HG03460 (cell line): ENCODE data around the gene GPD2.

Source experiments
- ATAC-seq: cut with Tn5 transposase; IDR thresholded peaks from one replicate; pipeline ENCODE4 v1.9.1; 2021; ENCODE audit not compliant: unreplicated experiment

GPD2 gene

GRCh38 chr2:156435718-156436496, at the start of gene GPD2:
GPD2 (plus strand) TSS chr2:156436379; CDS start chr2:156476106, 39,727 bp downstream.
- ATAC-seq: peak; percentile 48

- no peak for ATAC-seq
These were observed 42.0 kb upstream of the GPD2 start for GRCh38 chr2:156394033-156394741.

GRCh38 chr2:156396126-156396525, 40.1 kb upstream of the GPD2 start:
- peak; percentile 37 for ATAC-seq

DNA sequence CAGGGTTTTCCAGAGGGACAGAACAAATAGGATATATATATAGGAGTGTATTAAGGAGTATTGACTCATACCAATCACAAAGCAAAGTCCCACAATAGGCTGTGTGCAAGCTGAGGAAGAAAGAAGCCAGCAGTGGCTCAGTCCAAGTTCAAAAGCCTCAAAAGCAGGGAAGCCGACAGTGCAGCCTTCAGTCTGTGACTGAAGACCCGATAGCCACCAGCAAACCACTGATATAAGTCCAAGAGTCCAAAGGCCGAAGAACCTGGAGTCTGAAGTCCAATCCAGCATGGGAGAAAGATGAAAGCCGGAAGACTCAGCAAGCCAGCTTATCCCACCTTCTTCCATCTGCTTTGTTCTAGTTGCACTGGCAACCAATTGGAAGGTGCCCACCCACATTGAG, 39.0 kb upstream of the GPD2 start:
- ATAC-seq: no peak

- ATAC-seq: no peak
These were observed 38.0 kb upstream of the GPD2 start for GRCh38 chr2:156398176-156398575.

DNA sequence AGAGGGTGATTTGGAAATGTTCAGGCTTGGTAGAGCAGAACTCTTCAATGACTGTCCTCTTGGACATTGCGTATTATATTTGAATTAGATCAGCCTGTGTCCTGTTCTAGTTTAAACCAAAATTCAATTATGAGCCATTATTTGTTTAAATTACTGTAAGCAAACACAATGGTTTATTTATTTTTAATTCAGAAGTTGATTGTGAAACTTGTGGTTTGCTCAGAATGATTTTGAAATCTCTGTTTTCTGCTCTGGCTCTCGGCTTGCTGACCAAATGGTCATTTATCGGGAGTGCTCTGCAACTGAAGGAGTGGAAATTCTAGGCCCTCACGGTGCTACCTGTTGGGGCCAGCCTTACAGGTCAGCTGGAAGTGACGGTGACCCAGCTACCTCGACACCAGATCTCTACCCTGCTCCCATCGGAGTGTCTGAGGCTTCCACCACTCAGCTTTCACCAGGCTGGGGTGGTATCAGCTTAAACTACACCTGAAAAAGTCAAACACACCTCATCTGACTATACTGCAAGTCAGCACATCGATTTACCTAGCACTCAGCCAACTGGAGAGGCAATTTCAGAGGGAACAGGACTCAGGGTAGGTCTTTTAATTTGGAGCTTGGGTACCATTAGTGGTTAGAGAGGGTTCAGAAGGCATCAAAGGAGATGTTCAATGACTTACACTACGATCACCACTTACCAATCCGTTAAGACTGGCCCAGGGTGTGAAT, 36.8 kb upstream of the GPD2 start:
- no peak for ATAC-seq

- peak; percentile 40 for ATAC-seq
These were observed 36.1 kb upstream of the GPD2 start for GRCh38 chr2:156399950-156400705.

DNA sequence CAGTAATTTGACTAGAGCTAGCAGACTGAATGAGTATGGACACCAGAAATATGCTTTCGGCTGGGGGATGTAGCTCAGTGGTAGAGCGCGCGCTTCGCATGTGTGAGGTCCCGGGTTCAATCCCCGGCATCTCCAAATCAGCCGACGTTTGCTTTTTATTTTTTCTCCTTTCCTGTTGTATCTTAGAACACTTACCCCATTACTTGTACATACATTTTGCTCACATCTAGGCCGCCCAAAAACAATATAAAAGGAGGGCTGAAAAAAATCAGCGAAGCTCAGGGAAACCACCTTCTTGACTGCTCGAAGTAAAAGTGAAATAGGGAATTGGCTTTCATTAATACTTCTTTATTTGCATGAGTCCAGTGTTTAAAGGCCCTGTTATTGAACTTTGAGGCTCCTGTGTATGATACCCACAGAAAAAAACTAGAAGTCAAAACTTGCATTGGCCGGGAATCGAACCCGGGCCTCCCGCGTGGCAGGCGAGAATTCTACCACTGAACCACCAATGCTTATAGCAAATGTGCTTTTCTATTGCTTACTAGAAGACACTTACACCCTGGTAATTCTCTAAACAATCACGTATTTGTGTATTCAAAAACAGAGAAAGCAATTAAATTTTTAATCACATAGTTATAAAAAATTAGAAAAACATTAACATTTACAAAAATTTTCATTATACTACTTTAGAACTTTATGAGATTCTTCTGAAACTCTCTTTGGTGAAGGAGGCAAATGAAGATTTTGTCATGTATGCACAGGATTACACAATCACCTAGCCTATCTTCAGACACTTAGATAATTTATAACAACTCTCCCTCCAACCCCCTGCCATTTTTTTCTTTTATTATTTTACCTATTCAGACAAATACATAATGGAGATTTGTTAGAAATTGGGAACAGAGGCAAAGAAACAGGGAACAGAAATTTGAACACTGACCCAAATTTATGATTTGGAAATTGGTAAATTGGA, 35.2 kb upstream of the GPD2 start:
- peak; percentile 51 for ATAC-seq

- no peak for ATAC-seq
These were observed 34.3 kb upstream of the GPD2 start for GRCh38 chr2:156401861-156402260.

DNA sequence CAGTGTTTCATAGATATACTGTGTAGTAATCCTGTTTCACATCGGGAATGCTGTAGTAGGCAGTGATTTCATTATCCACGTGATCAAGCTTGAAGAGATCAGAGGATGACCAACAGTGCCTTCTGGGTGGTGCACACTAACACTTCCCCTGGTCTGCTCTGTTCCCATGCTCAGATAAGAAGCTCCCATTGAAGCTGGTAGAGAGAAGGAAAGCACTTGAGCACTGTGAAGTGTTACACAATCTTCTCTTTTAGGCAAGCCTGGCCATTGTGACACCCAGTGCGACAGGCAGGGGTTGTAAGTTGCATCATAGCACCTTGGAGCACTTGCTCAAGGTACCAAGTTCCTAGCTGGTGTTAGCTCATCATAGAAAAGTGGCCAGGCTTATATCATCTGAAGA, 30.6 kb upstream of the GPD2 start:
- no peak for ATAC-seq

- no peak for ATAC-seq
These were observed 24.3 kb upstream of the GPD2 start for GRCh38 chr2:156411835-156412234.

- no peak for ATAC-seq
These were observed 14.3 kb upstream of the GPD2 start for GRCh38 chr2:156421851-156422250.

- ATAC-seq: no peak
These were observed 12.4 kb upstream of the GPD2 start for GRCh38 chr2:156423674-156424282.

DNA sequence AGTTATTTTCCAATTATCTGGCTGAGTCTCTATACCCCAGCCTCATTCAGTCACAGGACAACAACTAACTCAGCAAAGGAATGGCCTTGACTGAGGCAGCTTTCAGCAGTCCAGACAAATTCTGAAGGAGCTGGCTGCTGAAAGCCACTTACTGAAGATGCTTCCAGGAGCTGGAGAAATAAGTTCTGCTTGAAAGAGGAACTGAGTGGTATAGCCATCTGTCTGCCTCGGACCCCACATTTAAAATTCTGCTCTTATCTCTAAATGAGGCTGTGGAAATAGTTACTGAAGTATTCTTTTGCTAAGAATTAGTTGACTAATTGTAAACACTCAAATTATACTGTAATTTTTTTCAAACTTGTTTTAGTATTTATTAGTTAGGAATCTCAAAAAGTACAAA, 9.1 kb upstream of the GPD2 start:
- no peak for ATAC-seq

- no peak for ATAC-seq
These were observed 7.0 kb upstream of the GPD2 start for GRCh38 chr2:156429211-156429610.

DNA sequence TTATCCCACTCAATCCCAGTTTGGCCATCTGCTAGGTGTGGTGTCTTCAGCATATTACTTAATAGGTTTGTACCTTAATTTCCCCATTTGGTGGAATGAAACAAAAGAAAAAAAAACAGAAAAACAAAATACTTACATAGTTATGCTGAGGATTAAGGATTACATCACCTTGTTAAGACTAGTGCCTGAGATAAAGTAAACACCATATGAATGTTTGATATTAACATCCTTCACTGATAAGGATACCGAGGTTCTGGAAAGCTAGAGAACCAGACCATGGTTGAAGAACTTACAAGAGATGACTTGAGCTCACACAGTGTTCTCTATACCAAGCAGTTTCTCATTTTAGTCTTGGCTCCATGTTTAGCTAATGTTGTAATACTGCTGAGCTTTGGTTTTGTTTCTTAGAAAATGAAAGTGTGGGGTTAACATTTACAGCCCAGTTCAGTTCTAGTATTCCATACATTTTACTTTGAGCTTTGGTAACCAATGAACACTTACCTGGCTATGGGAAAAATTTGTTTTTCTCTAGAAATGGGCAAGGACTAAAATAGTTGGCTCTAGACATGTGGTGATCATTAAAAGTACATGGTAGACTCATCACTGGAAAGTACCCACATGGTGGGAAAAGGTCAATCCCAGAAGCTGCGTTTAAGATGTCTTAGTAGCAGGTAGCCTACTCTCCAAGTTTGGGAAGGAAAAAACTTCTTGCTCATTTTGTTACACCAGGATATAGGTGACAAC, 5.8 kb upstream of the GPD2 start:
- ATAC-seq: peak; percentile 17

DNA sequence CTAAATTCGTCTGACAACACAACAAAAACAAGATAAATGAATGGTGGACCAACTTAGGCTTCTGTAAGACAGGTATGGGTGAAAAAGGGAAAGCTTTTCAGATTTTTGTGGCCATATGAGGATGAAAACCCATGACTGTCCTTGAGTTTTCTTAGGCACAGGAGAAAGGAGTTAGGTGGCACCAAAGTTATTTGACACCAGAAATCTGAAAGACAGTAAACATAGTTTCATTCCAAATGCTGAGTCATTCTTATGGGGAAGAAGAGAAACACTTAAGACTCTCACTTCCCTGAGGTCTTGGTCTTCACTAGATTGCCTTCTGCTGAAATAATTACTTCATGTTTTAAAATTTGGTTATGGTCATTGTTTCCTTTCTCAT, 5.2 kb upstream of the GPD2 start:
- ATAC-seq: peak; percentile 60

DNA sequence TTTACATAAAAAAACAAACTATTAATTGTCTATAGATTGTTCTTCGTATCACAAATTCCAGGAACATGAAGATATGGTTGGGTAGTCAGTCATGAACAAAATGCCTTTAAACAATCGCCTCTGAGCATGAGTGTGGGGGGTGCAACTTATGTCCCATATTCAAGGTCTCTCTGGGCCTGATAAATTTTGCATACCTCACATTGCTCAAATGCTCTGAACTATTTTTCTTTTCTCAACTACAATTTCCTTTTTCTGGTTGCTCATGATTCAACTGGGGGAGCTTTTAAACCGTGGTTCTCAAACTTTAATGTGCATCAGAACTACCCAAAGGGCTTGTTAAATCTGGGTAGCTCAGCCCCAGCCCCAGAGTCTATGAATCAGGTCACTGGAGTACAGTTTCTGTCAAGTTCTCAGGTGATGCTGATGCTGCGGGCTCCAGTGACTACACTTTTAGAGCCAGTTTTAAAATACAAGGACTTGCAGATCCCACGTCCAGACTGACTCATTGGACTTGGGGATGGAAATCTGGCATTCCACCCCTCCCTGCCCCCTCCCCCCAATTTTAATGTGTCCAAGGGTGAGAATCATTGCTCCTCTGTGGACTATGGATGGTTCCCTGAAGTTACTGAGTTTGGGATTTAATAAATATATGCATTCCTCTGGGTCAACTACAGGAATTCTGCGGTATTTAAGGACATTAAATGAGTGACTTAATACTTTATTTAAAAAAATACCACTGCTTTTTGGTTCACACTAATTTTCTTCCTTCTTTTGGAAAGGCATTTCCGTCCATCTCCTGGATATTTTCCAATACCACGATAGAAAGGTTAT, 1.5 kb upstream of the GPD2 start:
- no peak for ATAC-seq
